Fibroblast of skin of abdomen (primary cell): ENCODE results near the gene POLN.

Experiments
- DNase-seq: peaks from one replicate; pipeline ENCODE4 v3.0.0-alpha.2; 2013

POLN gene

DNA sequence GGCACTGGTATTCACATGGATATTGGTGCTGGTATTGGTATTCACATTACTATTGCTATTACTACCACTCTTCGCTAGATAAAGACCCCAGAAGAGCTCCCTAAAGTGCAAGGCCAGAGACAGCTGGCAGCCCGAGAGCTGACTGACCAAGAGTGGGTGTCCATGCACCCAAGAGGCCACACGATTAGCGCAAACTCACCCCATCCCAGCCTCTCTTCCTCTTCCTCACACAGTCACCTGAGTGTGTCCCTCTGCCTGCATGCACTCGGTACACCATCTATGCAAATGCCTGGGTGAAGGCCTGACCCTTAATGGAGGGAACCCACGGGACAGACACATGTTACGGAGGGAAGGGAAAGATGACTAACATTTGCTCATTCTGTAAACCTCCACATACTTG is 86.7 kb downstream of the POLN start:
- no peak for DNase-seq

DNA sequence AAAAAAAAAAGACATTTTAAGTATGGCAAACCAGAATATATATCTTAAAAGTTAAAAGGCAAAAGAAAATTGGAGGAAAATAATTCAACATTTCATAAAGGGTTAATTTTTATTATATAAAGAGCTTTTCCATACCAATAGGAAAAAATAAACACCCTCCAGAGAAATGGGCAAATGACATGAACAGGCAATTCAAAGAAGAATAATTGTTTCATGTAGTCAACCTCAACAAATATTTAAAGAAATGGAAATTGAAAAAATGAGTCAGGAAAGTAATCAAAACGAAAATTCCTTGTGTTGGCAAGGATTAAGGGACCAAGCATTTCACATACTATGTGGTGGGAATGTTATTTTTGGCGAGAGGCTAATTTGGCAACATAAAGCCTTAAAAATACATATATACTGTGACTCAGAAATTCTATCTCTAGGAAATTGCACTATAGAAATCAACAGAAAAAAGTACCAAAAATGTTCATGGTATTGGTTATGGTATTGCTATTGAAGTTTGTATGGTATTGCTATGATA is 87.6 kb downstream of the POLN start:
- DNase-seq, result no peak

DNA sequence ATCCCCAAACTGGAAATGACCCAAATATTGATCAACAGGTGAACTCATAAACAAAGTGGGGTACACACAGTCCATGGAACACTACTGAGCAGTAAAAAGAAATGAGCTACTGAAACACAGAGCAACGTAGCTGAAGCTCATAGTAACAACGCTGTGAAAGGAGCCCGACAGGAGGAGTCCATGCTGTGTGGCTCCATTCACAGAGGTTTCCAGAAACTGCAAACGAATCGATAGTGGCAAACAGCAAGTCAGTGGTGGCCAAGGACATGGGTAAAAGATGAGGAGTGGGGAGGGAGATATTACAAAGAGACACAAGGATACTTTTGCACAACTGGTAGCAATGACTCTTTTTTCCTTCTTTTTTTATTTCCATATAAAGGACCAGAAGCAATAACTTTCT is 90.4 kb downstream of the POLN start:
- no peak for DNase-seq

DNA sequence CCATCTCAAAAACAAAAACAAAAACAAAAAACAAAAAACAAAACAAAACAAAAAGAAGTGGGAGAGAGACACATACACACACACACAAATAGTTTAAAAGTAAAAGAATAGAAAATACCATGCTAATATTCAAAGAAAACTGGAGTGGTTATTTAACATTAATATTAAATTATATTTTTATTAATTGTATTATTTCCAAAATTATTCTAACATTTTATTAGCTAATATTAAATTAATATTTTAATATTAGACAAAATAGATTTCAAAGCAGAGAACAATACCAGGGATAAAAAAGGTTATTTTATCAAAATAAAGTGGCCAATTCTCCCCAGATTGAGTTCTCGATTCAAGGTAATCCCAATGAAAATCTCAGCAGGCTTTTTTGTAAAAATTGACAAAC is 91.8 kb downstream of the POLN start:
- DNase-seq, result no peak

DNA sequence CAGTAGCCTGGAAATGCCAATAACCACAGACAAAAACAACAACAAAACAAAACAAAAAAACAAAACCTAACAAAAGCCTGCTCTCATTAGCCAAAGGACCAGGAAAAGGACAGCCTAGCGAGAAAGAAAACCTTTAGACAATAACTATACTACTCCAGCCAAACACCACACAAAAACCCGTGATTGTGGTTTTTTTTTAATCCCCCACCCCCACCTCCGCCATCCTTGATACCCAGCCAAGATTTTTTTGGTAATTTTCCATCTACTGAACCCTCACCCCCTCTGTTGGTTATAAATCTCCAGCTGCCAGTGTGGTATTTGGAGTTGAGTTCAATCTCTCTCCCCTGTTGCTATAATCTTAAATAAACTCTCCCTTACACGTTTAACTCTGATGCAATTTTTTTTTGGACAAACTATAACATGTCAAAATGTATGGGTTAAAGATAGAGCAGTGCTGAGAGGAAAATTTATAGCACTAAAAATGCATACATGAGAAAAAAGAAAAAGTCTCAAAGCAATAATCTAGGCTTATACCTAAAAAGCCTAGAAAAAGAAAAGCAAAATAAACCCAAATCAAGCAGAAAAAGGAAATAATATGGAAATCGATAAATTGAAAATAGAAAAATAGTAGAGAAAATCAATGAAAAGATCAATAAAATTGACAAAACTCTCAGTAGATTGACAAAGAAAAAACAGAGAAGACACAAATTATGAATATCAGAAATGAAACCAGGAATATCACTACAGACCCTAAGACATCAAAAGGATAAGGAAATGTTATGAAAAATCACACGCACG is 99.1 kb downstream of the POLN start:
- peak; percentile 37 for DNase-seq

DNA sequence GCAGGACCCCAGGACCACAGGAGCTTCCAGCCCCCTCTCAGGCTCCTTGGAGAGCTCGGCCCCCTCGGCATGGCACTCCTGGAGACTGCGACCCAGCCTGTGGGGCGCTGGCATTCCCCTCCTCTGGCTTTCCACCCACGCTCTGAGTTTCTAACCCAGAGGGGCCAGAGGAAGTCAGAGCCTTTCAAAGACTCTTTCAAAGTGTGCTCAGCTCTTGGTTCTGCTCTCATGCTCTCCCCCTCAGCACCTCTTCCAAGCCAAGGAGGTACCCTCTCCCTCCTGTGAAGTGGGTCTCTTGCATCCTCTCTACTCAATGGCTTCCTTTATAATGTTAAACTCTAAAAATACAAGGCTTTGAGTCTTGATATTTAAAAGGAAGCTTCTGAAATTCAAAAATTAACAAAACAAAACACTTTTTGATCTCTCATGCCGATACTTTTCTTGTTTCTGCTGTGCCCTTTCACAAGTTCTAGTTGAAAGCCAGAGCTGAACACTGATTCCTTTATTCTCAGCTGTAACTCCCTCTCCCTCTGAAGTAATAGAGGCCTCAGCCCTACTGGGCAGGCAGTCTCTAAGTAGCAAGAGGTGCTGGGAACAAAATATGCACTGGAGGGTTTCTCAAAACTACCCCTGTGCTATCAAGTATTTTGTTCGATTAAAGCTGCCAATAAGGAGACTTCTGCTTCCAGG is 100.0 kb downstream of the POLN start:
- DNase-seq, result no peak

DNA sequence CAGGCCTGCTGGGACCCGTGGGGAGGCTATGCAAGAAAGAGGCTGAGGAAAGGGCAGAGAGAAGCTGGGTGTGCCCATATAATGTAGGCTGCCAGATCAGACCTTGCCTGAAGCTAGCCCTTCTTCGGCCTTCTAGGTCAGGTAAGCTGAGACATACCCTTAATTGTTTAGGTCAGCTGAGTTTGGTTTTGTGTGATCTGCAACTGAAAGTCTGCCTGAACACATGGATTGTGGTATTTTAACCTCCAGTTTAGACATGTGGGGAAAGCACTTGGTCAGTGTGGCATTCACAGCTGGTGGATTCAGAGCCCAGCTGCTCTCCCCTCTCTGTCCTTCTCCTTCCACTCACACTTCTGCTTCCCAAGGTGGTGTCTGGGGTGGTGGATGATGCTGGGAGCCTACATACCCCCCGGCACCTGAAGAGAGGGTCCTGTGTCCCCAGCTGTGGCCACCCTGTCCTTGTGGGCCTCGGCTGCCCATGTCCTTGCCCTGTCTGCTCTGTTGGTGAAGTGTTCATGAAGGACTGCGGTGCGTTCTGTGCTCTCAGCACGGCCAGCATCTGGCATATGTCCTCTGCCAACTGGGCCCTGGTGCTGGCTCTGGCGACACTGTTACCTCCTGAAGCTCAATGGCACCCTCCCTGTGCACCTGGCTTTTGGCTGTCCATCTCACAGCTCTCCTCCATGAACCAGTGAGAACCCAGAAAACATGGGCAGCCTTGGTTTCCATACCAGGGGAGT is 100.7 kb downstream of the POLN start:
- DNase-seq, result no peak

DNA sequence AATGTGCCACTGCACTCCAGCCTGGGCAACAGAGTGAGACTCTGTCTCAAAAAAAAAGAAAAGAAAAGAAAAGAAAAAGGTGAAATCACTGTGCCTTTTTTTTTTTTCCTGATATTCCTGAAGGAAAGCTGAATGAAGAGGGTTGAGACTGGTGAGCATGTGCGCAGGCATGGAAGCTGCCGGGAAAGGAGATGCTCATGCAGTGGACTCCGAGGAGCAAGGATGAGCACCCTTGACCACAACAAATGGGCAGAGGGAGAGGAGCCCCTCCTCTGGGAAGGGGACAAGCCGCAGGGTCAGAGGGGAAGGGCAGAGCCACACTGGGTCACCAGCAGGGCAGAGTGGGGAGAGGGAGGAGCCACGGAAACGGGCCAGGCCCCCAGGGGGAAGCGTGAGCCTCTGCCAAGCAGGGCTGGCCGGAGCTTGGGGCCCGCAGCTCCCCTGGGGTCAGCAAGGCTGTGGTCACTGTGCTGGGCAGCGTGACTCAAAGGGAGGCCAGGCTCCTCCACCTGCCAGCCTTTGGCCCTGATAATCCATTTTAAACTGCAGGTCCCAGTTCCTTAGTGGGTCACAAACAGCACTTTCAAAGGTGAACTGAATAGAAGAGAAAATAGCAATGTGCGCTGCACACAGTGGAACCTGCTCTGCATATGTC is 102.9 kb downstream of the POLN start:
- no peak for DNase-seq

DNA sequence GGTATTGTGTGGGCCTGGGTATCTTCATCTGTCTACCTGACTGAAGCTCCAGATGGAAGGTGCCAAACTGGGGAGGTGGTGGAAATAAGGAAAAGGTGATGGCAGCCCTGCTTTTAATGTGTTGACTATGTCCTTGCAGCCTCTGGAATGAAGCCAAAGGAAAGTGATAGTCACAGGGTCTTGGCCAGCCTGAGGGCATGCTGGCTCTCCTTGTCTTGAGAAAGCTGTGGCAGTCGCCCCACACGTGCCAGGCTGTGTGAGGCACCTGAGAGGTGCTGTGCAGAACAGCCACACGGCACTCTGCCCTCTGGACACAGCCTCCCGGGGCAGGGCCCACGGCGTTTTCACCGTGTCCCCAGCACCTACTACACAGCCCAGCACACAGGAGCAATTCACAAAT is 105.2 kb downstream of the POLN start:
- no peak for DNase-seq

DNA sequence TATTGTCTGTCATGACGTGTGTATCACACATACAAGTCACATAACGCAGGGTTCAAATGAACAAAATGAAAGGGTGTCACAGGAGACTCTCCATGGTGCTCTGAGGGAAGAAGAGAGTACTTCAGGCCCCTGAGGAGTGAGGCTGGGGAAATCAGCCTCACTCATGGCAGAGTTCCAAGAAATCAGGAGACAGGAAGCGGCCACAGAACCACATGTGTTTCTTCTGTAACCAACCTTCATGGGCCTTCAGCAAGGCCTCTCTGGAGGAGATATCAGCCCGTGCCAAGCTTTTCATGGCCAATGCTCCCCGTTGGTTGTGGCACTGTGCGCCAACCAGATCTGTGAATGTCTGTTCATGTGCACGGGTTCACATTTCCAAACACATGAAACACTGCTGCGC is 106.8 kb downstream of the POLN start:
- peak; percentile 62 for DNase-seq

DNA sequence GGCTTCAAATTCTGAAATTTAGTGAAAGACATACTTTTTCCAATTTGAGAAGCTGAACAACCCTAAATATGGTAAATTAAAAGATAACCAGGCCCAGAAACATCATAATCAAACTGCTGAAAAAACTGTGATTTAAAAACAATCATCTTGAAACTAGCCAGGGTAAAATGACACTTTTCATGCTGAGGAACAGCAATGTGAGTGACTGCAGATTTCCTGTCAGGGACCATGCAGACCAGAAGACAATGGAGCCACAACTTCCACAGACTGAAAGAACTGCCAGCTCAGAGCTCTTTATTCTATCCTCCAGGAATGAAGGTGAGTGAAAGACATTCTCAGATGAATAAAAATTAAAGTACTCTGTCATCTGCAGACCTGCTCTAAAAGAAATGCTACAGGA is 109.5 kb downstream of the POLN start:
- no peak for DNase-seq

DNA sequence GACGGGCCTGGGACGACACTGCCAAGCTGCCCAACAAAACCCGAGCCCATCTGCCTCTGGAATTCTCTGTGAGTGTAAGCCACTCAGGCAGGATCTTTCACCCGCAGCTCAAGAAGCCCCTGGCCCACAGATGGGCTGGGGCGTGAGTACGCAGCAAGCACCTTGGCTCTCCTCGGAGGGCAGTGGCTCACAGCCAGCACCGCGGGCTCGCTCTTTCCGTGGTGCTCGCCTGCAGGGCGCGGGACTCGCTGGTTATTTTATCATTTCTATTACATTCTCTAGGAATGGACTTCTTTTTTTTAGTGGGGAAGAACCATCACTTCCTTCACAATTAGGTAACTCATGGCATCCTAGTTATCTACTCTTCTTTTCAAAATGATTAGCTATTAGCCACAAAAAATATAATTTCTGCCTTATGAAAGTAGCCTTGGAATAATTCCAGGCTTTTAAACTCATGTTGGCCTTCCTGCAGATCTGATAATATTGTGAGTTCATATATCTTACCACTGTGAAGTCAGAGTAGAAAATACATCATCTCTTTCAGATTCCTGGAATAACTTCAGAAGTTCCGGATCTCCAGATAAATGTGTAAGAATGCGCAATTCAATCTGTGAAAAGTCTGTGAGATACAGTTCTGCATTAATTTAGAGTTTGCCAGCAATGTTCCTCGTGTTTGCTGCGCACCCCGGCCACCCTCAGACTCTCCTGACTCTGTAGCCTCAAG is 114.2 kb downstream of the POLN start:
- no peak for DNase-seq

DNA sequence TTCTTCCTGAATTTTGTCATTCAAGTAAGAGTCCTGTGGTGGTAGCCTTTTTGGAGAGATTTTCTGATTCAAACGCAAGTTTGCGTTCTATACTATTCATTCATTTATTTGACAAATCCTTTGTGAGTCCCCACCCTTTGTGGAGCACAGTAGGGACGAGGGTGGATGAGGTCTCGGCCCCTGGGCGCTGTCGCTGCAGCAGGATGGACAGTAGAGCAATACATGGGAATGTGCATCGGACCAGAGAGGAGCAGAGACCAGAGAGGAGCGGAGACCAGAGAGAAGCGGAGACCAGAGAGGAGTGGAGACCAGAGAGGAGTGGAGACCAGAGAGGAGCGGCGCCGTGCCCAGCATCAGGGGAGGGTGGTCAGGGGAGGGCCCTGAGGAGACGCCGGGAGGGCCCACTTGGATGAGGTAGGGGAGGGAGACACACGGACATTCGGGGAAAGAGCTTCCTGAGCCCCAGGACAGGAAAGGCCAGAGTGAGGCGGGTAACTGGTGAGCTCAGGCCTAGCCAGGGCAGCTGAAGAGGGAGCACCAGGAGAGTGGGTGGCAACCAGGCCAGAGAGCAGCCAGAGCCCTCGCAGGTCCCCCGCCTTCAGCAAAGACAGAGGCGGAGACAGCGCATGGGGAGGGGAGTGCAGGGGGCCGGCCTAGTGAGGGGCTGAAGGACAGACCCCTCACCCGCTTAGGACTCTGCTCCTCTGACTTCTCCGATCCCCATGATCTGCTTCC is 115.4 kb downstream of the POLN start:
- no peak for DNase-seq

DNA sequence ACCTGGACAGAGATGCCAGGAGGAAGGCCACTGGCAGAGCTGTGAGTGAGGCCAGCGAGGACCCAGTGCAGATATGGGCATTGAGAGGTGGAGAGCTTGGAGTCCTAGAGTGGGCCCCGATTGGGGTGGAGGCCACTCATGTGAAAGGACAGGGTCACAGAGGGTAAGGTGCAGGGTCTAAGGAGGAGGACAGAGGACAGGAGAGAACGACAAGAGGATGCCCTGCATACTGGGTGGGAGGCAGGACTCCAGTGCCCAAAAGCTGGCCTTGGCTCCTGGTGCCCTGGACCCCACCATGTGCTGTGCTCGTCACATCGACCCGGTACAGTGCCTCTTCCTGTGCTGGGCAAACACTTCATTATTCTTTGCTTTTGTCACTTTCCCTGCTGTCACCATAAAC is 116.1 kb downstream of the POLN start:
- no peak for DNase-seq

DNA sequence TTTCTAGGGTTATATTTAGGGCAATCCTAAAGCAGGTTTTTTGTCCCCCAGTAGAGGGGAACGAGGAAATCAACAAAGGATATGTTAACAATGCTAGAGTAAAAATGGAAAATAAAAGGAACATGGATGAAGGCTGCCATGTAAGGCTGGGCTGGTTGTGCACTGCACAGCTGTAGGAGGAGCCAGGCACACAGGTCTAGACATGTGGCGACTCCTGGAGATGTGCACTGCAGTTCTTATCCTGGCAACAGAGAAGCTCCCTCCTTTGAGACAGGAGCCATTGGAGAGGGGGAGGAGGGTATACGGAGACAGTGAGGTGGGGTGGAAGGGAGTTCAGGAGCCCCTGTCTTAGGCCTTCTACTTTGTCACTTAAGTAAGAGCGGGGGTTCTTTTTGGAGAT is 116.9 kb downstream of the POLN start:
- DNase-seq, result no peak

DNA sequence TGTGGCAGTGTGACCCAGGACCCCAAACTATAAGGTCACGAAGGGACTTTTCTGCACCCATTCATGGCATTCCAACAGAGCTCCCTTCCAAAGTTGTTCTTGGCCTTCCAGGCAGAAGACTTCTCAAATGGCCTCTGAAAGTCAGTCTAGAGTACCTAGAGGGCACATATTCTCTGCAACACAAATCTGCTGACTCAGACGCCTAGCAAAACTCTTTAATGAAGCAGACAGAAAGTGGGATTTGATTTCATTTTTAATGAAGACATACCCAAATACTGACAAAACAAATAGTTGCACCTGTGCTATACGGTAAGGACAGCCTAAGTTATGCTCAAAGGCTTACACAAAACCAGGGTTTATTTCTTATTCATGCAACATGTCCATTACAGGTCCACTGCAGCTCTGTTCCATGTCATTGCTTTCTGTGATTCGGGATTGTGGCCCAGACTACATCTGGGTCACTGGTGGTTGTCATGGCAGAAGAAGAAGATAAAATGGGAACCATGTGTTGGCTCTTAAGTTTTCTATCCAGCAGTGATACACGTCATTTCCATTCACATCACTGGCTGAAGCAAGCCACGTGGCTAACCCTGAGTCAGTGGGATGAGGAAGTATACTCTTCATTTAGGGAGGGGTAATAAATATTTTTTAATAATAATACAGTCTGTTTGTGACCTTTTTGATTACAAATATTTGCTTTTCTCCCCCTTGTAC is 125.1 kb downstream of the POLN start:
- no peak for DNase-seq

DNA sequence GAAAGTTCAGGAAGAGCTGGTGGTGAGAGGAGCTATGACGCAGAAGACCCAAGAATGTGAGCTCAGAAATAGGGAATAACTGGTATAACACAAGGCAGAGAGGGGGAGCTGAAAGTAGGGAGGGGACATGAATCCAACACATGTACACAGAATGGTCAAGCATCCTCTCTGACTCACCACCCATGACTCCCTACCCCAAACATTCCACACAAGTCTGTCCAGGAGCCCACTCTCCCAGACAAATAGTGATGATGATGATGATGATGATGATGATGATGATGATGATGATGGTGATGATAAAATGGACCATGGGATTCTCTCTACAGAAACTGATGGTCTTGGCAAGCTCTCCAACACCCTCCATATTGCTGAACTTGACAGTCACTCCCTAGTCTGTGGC is 136.4 kb downstream of the POLN start:
- peak; percentile 33 for DNase-seq

DNA sequence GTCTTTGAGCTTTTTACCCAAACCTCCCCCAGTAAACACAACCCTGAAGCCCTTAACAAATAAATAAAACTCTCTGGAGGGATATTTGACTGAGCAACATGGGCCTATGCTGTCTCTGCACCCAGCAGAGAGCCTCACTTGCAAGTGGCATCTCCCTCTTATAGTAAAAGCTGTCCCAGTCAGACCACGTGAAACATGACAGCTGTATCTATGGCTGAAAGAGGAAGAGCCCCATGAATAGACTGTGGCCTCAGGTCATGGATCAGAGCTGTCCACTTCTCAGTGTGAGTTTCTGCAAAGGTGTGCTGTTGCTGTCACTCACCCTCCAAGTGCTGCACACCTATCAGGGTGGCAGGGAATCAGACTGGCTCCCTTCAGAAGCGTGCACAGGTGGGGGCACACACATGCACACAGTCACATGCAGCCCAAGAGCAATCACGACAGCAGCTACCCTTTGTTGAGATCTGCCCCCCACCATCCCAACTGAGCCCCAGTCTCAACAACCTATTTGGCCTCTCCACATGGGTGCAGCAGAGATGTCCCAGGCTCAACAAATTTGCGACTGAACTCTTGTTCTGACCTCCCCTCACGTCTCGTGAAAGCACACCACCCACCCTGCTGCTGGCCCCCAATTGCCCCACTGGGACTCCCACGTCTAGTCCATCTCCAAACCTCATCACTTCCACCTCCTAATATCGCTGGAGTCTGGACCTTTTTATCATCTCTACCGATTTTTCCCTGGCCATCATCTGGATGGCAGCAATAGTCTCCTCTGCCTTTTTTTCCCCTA is 137.2 kb downstream of the POLN start:
- no peak for DNase-seq

DNA sequence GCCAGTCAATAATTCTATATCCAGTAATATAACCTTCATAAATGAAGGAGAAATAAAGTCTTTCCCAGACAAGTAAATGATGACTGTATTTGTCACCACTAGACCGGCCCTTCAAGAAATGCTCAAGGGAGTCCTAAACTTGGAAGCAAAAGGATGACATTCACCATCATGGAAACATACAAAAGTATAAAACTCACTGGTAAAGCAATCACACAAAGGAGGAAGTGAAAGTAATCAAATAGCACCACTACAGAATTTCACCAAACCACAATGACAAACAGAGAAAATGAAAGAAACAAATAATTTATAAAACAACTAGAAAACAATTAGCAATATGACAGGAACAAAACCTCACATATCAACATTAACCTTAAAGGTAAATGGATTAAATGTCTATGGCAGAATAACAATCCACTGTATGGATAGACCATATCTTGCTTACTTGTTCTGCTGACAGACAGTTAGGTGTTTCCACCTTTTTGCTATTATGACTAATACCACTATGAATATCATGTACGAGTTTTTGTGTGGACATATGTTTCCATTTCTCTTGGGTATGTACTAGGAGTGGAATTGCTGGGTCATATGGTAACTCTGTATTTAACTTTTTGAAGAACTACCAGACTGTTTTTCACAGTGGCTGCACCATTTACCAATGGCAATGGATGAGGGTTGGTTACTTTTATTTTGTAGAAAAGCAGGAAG is 137.9 kb downstream of the POLN start:
- no peak for DNase-seq
